ENCODE results near the gene SLC12A9.

DNA sequence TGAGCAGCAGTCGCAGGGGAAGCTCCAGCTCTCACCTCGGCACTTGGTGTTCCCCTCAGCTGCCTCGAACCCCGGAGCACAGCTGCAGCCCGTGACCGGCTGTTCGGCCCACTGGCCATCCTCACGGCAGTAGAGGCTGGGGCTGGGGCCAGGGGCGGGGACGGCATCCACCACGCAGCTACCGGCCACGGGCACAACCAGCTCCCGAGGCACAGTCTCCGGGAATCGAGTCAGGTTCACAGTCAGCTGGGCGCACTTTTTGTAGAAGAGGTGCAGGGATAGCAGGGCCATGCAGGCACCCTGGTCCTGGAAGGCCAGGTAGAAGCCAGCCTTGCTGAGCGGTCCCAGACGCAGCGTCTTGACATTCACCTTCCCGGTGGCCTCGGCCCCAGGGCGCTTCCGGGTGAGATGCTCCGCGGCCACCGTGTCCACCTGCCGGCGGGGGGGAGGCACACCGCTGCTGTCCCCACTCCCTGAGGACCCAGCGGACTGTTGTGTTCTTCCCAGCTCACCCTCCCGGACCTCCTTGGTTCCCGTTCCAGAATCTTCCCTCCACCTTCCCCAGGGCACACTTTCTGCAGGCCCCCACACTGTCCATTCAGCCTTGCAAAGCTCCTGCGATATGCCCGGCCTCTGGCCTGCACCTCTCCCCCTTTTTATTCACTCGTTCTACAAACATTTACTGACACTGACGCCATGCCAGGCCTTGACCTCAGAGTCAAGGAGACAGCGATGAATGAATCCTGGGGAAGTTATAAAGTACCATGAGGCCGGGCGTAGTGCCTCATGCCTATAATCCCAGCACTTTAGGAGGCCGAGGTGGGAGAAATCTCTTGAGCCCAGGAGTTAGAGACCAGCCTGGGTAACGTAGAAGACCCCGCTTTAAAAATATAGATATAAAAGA, 30.0 kb upstream of the SLC12A9 start:
- TF ChIP-seq, protein P1, sequence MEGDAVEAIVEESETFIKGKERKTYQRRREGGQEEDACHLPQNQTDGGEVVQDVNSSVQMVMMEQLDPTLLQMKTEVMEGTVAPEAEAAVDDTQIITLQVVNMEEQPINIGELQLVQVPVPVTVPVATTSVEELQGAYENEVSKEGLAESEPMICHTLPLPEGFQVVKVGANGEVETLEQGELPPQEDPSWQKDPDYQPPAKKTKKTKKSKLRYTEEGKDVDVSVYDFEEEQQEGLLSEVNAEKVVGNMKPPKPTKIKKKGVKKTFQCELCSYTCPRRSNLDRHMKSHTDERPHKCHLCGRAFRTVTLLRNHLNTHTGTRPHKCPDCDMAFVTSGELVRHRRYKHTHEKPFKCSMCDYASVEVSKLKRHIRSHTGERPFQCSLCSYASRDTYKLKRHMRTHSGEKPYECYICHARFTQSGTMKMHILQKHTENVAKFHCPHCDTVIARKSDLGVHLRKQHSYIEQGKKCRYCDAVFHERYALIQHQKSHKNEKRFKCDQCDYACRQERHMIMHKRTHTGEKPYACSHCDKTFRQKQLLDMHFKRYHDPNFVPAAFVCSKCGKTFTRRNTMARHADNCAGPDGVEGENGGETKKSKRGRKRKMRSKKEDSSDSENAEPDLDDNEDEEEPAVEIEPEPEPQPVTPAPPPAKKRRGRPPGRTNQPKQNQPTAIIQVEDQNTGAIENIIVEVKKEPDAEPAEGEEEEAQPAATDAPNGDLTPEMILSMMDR (IDR thresholded peaks at IDR 0.05): no peak
- no peak for TF ChIP-seq POLR2A (IDR thresholded peaks at IDR 0.05)
